Hindlimb muscle (tissue), 1 donor: ENCODE measurements around the gene KCNE1. TPM values are rescaled to one million over a fixed set of nuclear protein-coding genes. Genes with fewer than 3 reads are reported as not detected.
"Not testable (repeated sequence)": the region's sequence is repeated elsewhere in the genome, so short reads cannot be mapped to it uniquely, and the experiment has no call there.

ENCODE experiments used
- DNase-seq: peaks from one replicate; pipeline ENCODE4 v3.0.0-alpha.2; 2013
- polyA plus RNA-seq: library from polyadenylated mRNA; unstranded; fragments of 120-200 nt; gene quantifications from one replicate; pipeline ENCODE4 v1.2.1, GENCODE V29; 2013; ENCODE audit not compliant: insufficient read length

KCNE1 gene
- polyA plus RNA-seq, 1 donor: 0.28 TPM

GRCh38 chr21:34407294-34407693, 104.7 kb downstream of the KCNE1 start:
- not testable (repeated sequence) for DNase-seq

- not testable (repeated sequence) for DNase-seq
Observed at GRCh38 chr21:34406676-34407075, 105.3 kb downstream of the KCNE1 start.

GRCh38 chr21:34406102-34406501, 105.9 kb downstream of the KCNE1 start:
- DNase-seq: not testable (repeated sequence)

GRCh38 chr21:34405686-34406085, 106.3 kb downstream of the KCNE1 start:
- DNase-seq: not testable (repeated sequence)

- DNase-seq: not testable (repeated sequence)
Observed at GRCh38 chr21:34404742-34405141, 107.3 kb downstream of the KCNE1 start.

- DNase-seq: not testable (repeated sequence)
Observed at GRCh38 chr21:34400522-34400921, 111.5 kb downstream of the KCNE1 start.

Other genes starting within 250 kb of the KCNE1 start
- 0.75 TPM for gene KCNE2, start 148.2 kb downstream of the KCNE1 start, polyA plus RNA-seq
- 5.3 TPM for gene SMIM11, start 136.7 kb downstream of the KCNE1 start, polyA plus RNA-seq
- gene SMIM34, start 88.3 kb downstream of the KCNE1 start, polyA plus RNA-seq: not detected
- 18.8 TPM for gene RCAN1, start 102.9 kb upstream of the KCNE1 start, polyA plus RNA-seq
- not detected for gene CLIC6, start 156.8 kb upstream of the KCNE1 start, polyA plus RNA-seq